Body of pancreas (tissue), 4 donors: ENCODE data around the gene TEAD1. TPM values are rescaled to one million over a fixed set of nuclear protein-coding genes. Genes with fewer than 3 reads are reported as not detected.

Experiments used
- ATAC-seq: fragments of 150-250 bp; one replicate; pipeline ENCODE4 v1.9.1; 2016
- DNase-seq, 4 donors: peaks; one replicate each; pipeline ENCODE4 v3.0.0-alpha.2; 2019
- H3K27ac ChIP-seq, 4 donors: fragments of 200-600 bp; sonication (generic); 1 replicate in 3 of 4; 2 replicates in 1 of 4; pipeline versions ENCODE4 v1.5.1 to v1.6.1; 2016 to 2019; ENCODE audit warnings: mild to moderate bottlenecking in 1 of 4, mixed read lengths in 1 of 4, moderate library complexity in 1 of 4
- H3K27me3 ChIP-seq, 2 donors: fragments of 200-600 bp; sonication (generic); one replicate each; pipeline ENCODE4 v1.6.0; 2016; ENCODE audit warnings: mild to moderate bottlenecking in 1 of 2
- H3K36me3 ChIP-seq, 2 donors: fragments of 200-600 bp; sonication (generic); replicated peaks in 1 of 2; 2 replicates each; pipeline ENCODE4 v1.5.1; 2016; ENCODE audit warnings: low read depth in 2 of 2; ENCODE audit not compliant: insufficient read depth in 1 of 2
- H3K4me1 ChIP-seq: fragments of 200-600 bp; sonication (generic); one replicate; pipeline ENCODE4 v1.6.0; 2016
- H3K4me3 ChIP-seq, 2 donors: fragments of 200-600 bp; sonication (generic); 1 replicate in 1 of 2; 2 replicates in 1 of 2; pipeline ENCODE4 v1.5.1; 2016 to 2019
- H3K9me3 ChIP-seq, 3 donors: fragments of 200-600 bp; sonication (generic); 1 replicate in 2 of 3; 2 replicates in 1 of 3; pipeline ENCODE4 v1.5.1; 2016
- POLR2A ChIP-seq, 3 donors: fragments of 450-650 bp; IDR thresholded peaks; one replicate each; pipeline ENCODE4 v1.6.1; 2016; ENCODE audit warnings: antibody characterized with exemption in 3 of 3, mild to moderate bottlenecking in 2 of 3
- WGBS, 2 donors: methylation state at CpG; one replicate each; pipeline ENCODE4 v1.1.5; 2017; 5-methylcytosine and 5-hydroxymethylcytosine counted together
- intact Hi-C: fragments of 100-400 bp; cut with DNase I; formaldehyde crosslinking; loops from one replicate; pipeline ENCODE4 v1.15.1; 2023
- total RNA-seq, 2 donors: library from RNA; depleted of rRNA; stranded (reverse); fragments of >200 nt; gene quantifications; one replicate each; pipeline ENCODE4 v1.1.0, GENCODE V29; 2016
- TF ChIP-seq, protein P1 (sequence below), 7 experiments: fragments of 450-650 bp in 4 of 7; fragments of 200-600 bp in 3 of 7; sonication (generic) in 3 of 7; IDR thresholded peaks; one replicate each; pipeline ENCODE4 v1.5.1; 2016 to 2019; ENCODE audit warnings: antibody characterized with exemption in 7 of 7

TEAD1 gene
- total RNA-seq, 2 donors from 2014 or later: 36.9 to 55.0 TPM

DNA sequence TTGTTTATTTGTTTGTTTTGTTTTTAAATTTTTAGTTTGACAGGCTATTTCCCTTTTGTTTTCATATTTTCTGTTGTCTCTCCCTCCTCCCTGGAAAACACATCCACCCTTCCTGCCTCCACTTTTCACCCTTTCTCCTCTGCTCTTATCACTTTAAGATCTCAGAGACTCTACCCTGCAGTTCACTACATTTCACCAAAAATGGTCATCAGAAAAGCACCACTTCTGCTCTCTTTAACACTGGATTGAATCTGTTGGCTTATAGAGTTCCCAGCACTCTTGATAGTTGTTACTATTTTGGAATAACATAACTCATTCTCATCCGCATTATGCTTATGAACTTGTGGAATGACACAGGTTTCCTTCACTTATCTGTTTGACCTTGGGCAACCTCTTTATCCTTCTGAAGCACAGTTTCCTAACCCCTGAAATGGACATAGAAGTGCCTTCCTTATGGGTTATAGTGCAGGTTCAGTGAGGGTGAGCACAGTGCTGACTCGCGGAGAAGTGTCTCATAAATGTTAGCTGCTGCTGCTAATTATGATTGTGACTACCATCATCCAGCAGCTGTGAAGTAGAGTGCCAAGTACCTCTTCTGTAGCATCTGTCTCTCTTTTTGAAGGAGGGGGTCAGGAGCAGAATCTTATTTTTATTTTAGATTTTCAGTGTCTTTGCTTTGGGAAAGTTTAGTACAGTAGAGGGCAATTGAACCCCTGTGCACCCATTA is 15.0 kb downstream of the TEAD1 start:
- Histone ChIP-seq H3K4me3 (no peak overlapping the region), H3K36me3 (no peaks in the 10 kb centered on the region), H3K27me3 (no peaks in the 10 kb centered on the region), H3K4me1 (peaks cover 73% of the 10 kb centered on the region), H3K27ac (no peak overlapping the region), H3K9me3 (no peaks in the 10 kb centered on the region)
- no peak for ATAC-seq
- intact Hi-C loops: no loop called here
- WGBS, 2 donors: 84 to 85% methylated on average over 3 of the region's 3 CpGs
- no peak for DNase-seq
- no peak for TF ChIP-seq POLR2A (IDR thresholded peaks at IDR 0.05)
- TF ChIP-seq, protein P1, sequence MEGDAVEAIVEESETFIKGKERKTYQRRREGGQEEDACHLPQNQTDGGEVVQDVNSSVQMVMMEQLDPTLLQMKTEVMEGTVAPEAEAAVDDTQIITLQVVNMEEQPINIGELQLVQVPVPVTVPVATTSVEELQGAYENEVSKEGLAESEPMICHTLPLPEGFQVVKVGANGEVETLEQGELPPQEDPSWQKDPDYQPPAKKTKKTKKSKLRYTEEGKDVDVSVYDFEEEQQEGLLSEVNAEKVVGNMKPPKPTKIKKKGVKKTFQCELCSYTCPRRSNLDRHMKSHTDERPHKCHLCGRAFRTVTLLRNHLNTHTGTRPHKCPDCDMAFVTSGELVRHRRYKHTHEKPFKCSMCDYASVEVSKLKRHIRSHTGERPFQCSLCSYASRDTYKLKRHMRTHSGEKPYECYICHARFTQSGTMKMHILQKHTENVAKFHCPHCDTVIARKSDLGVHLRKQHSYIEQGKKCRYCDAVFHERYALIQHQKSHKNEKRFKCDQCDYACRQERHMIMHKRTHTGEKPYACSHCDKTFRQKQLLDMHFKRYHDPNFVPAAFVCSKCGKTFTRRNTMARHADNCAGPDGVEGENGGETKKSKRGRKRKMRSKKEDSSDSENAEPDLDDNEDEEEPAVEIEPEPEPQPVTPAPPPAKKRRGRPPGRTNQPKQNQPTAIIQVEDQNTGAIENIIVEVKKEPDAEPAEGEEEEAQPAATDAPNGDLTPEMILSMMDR (IDR thresholded peaks at IDR 0.05): no peak

DNA sequence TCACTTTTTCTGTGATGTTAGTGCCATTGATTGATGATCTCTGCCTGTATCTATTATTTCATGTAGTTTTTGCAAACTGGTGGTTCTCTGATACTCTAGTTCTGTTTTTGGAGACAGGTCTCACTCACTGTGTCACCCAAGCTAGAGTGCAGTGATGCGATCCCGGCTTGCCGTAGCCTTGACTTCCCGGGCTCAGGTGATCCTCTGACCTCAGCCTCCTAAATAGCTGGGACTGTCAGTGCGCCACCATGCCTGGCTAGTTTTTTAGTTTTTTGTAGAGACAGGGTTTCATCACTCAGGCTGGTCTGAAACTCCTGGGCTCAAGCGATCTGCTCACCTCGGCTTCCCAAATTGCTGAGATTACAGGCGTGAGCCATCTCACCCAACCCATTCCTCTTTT is 16.4 kb downstream of the TEAD1 start:
- Histone ChIP-seq H3K4me1 (peaks cover 80% of the 10 kb centered on the region), H3K27ac (no peak overlapping the region), H3K36me3 (no peaks in the 10 kb centered on the region), H3K27me3 (no peaks in the 10 kb centered on the region), H3K9me3 (no peaks in the 10 kb centered on the region), H3K4me3 (no peak overlapping the region)
- WGBS, 2 donors: 99% methylated on average over 8 of the region's 8 CpGs
- TF ChIP-seq, protein P1 (IDR thresholded peaks at IDR 0.05): no peak
- TF ChIP-seq POLR2A (IDR thresholded peaks at IDR 0.05): no peak
- intact Hi-C loops: no loop called here
- no peak for DNase-seq
- no peak for ATAC-seq

DNA sequence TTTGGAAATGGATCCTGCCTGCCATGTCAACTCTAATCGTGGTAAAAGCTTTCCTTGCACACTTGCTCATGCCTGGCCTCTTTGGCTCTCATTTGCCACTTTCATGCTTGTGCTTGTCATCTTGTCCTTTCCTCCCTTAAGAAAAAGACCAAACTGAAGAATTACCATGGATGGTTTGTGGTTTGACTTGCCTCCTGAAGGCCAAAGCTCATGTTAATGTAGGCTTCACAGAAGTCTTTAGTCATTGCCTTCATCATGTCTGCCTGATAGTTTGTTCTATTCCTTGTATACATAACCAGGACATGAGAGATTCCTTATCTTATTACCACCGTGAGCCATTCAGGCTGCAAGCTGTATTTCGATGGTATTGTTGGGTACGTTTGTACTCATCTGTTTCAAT is 17.3 kb downstream of the TEAD1 start:
- Histone ChIP-seq H3K27me3 (no peaks in the 10 kb centered on the region), H3K36me3 (no peaks in the 10 kb centered on the region), H3K4me1 (peaks cover 83% of the 10 kb centered on the region), H3K4me3 (no peak overlapping the region), H3K27ac (no peak overlapping the region), H3K9me3 (no peaks in the 10 kb centered on the region)
- 45 to 53% methylated on average over 4 of the region's 4 CpGs for WGBS, 2 donors
- ATAC-seq (no peak), DNase-seq (no peak)
- intact Hi-C loops: no loop called here
- TF ChIP-seq, protein P1 (IDR thresholded peaks at IDR 0.05): no peak
- no peak for TF ChIP-seq POLR2A (IDR thresholded peaks at IDR 0.05)

DNA sequence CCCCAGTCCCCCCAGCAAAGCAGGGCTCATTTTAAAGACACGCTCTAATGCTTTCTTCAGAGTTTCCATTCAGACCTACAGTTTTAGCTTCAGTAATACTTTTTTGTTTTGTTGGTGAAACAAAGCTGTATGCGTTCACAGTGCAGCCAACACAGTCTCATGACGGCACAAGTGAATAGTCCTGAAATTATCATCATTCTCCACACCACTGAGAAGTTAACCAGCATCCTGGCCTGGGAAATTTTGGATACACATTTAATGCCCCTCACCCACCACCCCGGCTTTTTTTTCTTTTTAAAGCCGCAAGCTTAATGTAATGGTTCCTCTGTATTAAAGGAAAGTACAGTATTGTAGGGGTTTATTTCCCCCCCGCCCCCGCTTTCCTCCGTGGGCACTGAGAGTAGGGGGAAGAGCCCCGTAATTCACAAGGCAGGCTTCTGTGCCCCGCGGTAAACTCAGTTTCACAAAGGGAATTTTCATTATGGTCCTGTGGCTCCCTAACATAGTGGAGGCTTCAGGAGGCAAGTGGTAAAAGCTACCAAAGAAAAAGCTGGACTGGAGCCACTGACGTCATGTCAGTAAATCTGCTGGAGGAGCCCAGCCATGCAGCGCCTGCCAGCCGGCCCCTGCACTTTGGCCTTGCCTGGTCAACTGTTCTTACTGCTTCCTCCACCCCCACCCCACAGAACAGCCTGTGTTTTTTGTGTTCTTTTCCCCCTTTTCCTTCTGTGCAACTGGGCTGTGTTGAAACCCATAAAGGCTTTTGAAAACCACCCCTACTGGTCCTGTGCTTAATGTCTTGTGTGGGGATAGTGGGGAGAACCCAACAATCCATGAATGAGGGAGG is 18.2 kb downstream of the TEAD1 start:
- ATAC-seq (peak; percentile 93), DNase-seq (peak; percentile 92 to 97 (median 96))
- Histone ChIP-seq H3K27ac (peak overlapping the region; percentile 87 to 94 (median 90)), H3K27me3 (no peaks in the 10 kb centered on the region), H3K4me1 (peaks cover 78% of the 10 kb centered on the region), H3K36me3 (no peaks in the 10 kb centered on the region), H3K4me3 (no peak overlapping the region), H3K9me3 (no peaks in the 10 kb centered on the region)
- TF ChIP-seq, protein P1 (IDR thresholded peaks at IDR 0.05): peak in 1 of 7 experiments; percentile 2
- TF ChIP-seq POLR2A (IDR thresholded peaks at IDR 0.05): peak in 2 of 3 donors; percentile 21 to 43
- WGBS, 2 donors: 30 to 32% methylated on average over 14 of the region's 14 CpGs
- intact Hi-C loops: no loop called here
